Liver (tissue), 9 donors: ENCODE data around the gene VENTX. TPM values are rescaled to one million over a fixed set of nuclear protein-coding genes. Genes with fewer than 3 reads are reported as not detected.

Experiments used
- DNase-seq: peaks from one replicate; pipeline ENCODE4 v3.0.0-alpha.2; 2017; ENCODE audit warnings: low spot score
- H3K27ac ChIP-seq, 2 donors: one replicate each; pipeline ENCODE4 v1.7.0; 2013; ENCODE audit warnings: inconsistent platforms in 2 of 2, low read length in 2 of 2, control low read depth in 1 of 2, low read depth in 1 of 2, mild to moderate bottlenecking in 1 of 2
- H3K27me3 ChIP-seq, 4 donors: one replicate each; pipeline versions ENCODE4 v1.6.1 to v1.7.0; 2013; ENCODE audit warnings: low read length in 3 of 4, inconsistent platforms in 1 of 4, mild to moderate bottlenecking in 1 of 4, moderate library complexity in 1 of 4; ENCODE audit not compliant: control insufficient read depth in 4 of 4, insufficient read depth in 4 of 4
- H3K36me3 ChIP-seq, 4 donors: one replicate each; pipeline versions ENCODE4 v1.6.1 to v1.7.0; 2013; ENCODE audit warnings: low read length in 3 of 4, mild to moderate bottlenecking in 3 of 4, low read depth in 1 of 4, moderate library complexity in 1 of 4; ENCODE audit not compliant: control insufficient read depth in 4 of 4, insufficient read depth in 3 of 4
- H3K4me1 ChIP-seq, 4 donors: one replicate each; pipeline versions ENCODE4 v1.6.1 to v1.7.0; 2013; ENCODE audit warnings: low read length in 3 of 4, mild to moderate bottlenecking in 3 of 4, moderate library complexity in 1 of 4; ENCODE audit not compliant: control insufficient read depth in 4 of 4, insufficient read depth in 4 of 4
- H3K4me3 ChIP-seq, 3 donors: one replicate each; pipeline versions ENCODE4 v1.6.1 to v1.7.0; 2013; ENCODE audit warnings: low read length in 3 of 3, control low read depth in 1 of 3, low read depth in 1 of 3, mild to moderate bottlenecking in 1 of 3
- H3K9ac ChIP-seq, 2 donors: one replicate each; pipeline ENCODE4 v1.7.0; 2013; ENCODE audit warnings: low read length in 2 of 2, mild to moderate bottlenecking in 2 of 2, moderate library complexity in 2 of 2, control low read depth in 1 of 2, low read depth in 1 of 2
- H3K9me3 ChIP-seq, 4 donors: one replicate each; pipeline versions ENCODE4 v1.6.1 to v1.7.0; 2013; ENCODE audit warnings: low read length in 3 of 4; ENCODE audit not compliant: control insufficient read depth in 4 of 4
- EGR1 ChIP-seq, 2 donors: IDR thresholded peaks; 2 replicates each; pipeline ENCODE4 v1.6.1; 2016 to 2018; ENCODE audit warnings: antibody characterized with exemption in 2 of 2, low read depth in 2 of 2
- FOXA1 ChIP-seq: IDR thresholded peaks from 2 replicates; pipeline ENCODE4 v1.6.1; 2016; ENCODE audit warnings: antibody characterized with exemption
- FOXA2 ChIP-seq: IDR thresholded peaks from 2 replicates; pipeline ENCODE4 v1.6.1; 2016; ENCODE audit warnings: antibody characterized with exemption
- GABPA ChIP-seq, 2 donors: IDR thresholded peaks in 1 of 2; conservative IDR thresholded peaks in 1 of 2; 2 replicates each; pipeline ENCODE4 v1.6.1; 2016; ENCODE audit warnings: antibody characterized with exemption in 2 of 2, mild to moderate bottlenecking in 1 of 2, moderate library complexity in 1 of 2
- HNF4A ChIP-seq, 2 donors: conservative IDR thresholded peaks; 2 replicates each; pipeline ENCODE4 v1.6.1; 2016; ENCODE audit warnings: antibody characterized with exemption in 2 of 2, mild to moderate bottlenecking in 2 of 2
- HNF4G ChIP-seq: IDR thresholded peaks from 2 replicates; pipeline ENCODE4 v1.6.1; 2016; ENCODE audit warnings: antibody characterized with exemption
- JUND ChIP-seq, 2 donors: IDR thresholded peaks; 2 replicates each; pipeline ENCODE4 v1.6.1; 2016; ENCODE audit warnings: antibody characterized with exemption in 2 of 2
- NR2F2 ChIP-seq: IDR thresholded peaks from 2 replicates; pipeline ENCODE4 v1.6.1; 2016; ENCODE audit warnings: antibody characterized with exemption
- RAD21 ChIP-seq, 2 donors: IDR thresholded peaks; 2 replicates each; pipeline ENCODE4 v1.6.1; 2016; ENCODE audit warnings: antibody characterized with exemption in 2 of 2, mild to moderate bottlenecking in 2 of 2
- RXRA ChIP-seq, 2 donors: IDR thresholded peaks; 2 replicates each; pipeline ENCODE4 v1.6.1; 2017 to 2018; ENCODE audit warnings: antibody characterized with exemption in 2 of 2, mild to moderate bottlenecking in 1 of 2
- SP1 ChIP-seq: IDR thresholded peaks from 2 replicates; pipeline ENCODE4 v1.6.1; 2018; ENCODE audit warnings: antibody characterized with exemption, mild to moderate bottlenecking
- TAF1 ChIP-seq: conservative IDR thresholded peaks from 2 replicates; pipeline ENCODE4 v1.6.1; 2016; ENCODE audit warnings: antibody characterized with exemption, mild to moderate bottlenecking
- YY1 ChIP-seq: IDR thresholded peaks from 2 replicates; pipeline ENCODE4 v1.6.1; 2016; ENCODE audit warnings: antibody characterized with exemption, mild to moderate bottlenecking
- WGBS: extraction: QIAGEN DNeasy Blood & Tissue Kit; methylation state at CpG from one replicate; pipeline ENCODE4 v1.1.7; 2013; 5-methylcytosine and 5-hydroxymethylcytosine counted together
- polyA plus RNA-seq, 2 donors: library from polyadenylated mRNA; stranded (reverse) in 1 of 2; unstranded in 1 of 2; fragments of 200-250 nt in 1 of 2; fragments of >200 nt in 1 of 2; fragmentation: Nextera tagmentation in 1 of 2; extraction: Ambion mirVana in 1 of 2; gene quantifications; one replicate each; pipeline versions ENCODE4 v1.2.1 to v1.2.3, GENCODE V29; 2013 to 2015
- total RNA-seq, 2 donors: library from RNA; depleted of rRNA; stranded (reverse); fragments of >200 nt; gene quantifications; one replicate each; pipeline ENCODE4 v1.2.3, GENCODE V29; 2014
- TF ChIP-seq, protein P1 (sequence below): fragments of 150-350 bp; IDR thresholded peaks from 2 replicates; pipeline ENCODE4 v1.5.1; 2017; ENCODE audit warnings: improper control_type of control experiment, low read depth, low read length; ENCODE audit not compliant: missing input control
- TF ChIP-seq, protein P2 (sequence below): IDR thresholded peaks from 2 replicates; pipeline ENCODE4 v1.6.1; 2016; ENCODE audit warnings: antibody characterized with exemption
- TF ChIP-seq, protein P3 (sequence below): IDR thresholded peaks from 2 replicates; pipeline ENCODE4 v1.6.1; 2016; ENCODE audit warnings: antibody characterized with exemption, mild to moderate bottlenecking
- TF ChIP-seq, protein P4 (sequence below): IDR thresholded peaks from 2 replicates; pipeline ENCODE4 v1.6.1; 2016; ENCODE audit warnings: antibody characterized with exemption
- TF ChIP-seq, protein P5 (sequence below): IDR thresholded peaks from 2 replicates; pipeline ENCODE4 v1.6.1; 2016; ENCODE audit warnings: antibody characterized with exemption
- donor health status: healthy.
- donor health status: healthy.
- donor health status: healthy.
- donor health status: healthy.
- donor health status: healthy.

Gene VENTX
- total and polyA plus RNA-seq, 4 donors, result 0.05 to 0.25 (median 0.09) TPM

DNA sequence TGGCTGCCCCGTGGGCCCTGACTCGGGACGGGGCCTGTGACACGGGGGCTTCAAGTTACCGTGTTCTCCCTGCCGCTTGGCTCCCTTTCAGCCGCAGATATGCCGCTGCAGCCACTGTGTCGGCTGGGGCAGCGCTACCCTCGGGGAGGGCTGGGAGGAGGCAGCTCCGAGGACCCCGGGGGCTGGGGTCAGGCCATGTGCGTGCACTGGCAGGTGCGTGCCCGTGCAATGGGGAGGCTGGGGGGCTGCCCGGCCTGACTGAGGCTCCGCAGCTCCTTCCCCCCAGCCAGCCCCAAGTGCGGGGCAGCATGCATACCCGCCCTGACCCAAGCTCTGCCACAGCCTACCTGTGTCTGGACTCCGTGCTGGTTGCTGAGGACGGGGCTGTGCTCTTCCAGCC lies 48.4 kb upstream of the VENTX start:
- Histone ChIP-seq H3K4me1 (no peaks in the 10 kb centered on the region), H3K9me3 (no peaks in the 10 kb centered on the region), H3K27me3 (no peaks in the 10 kb centered on the region), H3K36me3 (peaks cover 0 to 5% (median 0%) of the 10 kb centered on the region in 4 donors), H3K4me3 (no peak overlapping the region), H3K27ac (no peak overlapping the region), H3K9ac (no peak overlapping the region)
- no peak for DNase-seq
- TF ChIP-seq RXRA (IDR thresholded peaks at IDR 0.05), result no peak
- no peak for TF ChIP-seq GABPA (IDR thresholded peaks at IDR 0.05 in 1 of 2, conservative IDR thresholded peaks at IDR 0.05 in 1 of 2)
- no peak for TF ChIP-seq HNF4A (conservative IDR thresholded peaks at IDR 0.05)
- TF ChIP-seq, protein P1, sequence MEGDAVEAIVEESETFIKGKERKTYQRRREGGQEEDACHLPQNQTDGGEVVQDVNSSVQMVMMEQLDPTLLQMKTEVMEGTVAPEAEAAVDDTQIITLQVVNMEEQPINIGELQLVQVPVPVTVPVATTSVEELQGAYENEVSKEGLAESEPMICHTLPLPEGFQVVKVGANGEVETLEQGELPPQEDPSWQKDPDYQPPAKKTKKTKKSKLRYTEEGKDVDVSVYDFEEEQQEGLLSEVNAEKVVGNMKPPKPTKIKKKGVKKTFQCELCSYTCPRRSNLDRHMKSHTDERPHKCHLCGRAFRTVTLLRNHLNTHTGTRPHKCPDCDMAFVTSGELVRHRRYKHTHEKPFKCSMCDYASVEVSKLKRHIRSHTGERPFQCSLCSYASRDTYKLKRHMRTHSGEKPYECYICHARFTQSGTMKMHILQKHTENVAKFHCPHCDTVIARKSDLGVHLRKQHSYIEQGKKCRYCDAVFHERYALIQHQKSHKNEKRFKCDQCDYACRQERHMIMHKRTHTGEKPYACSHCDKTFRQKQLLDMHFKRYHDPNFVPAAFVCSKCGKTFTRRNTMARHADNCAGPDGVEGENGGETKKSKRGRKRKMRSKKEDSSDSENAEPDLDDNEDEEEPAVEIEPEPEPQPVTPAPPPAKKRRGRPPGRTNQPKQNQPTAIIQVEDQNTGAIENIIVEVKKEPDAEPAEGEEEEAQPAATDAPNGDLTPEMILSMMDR, result no peak
- no peak for TF ChIP-seq JUND (IDR thresholded peaks at IDR 0.05)
- WGBS, result 91% methylated on average over 22 of the region's 22 CpGs

DNA sequence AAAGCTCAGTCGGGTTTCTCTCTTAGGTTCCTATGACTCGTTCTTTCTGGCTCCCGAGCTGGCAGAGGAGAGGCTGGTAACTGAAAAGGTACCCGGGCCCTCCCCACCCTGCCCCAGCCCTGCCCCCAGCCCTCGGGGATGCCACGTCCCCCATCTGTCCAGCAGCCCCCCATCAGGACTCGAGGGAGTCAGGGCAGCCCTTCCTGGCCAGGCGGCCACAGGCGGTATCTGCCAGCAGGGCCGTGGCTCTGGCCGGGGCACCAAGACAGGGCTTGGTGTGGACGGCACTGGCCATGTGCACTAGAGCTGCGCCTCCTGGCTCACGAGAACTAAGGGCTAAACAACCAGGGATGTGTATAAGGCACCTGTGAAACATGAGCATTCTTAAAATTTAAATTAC lies 47.9 kb upstream of the VENTX start:
- TF ChIP-seq, protein P2, sequence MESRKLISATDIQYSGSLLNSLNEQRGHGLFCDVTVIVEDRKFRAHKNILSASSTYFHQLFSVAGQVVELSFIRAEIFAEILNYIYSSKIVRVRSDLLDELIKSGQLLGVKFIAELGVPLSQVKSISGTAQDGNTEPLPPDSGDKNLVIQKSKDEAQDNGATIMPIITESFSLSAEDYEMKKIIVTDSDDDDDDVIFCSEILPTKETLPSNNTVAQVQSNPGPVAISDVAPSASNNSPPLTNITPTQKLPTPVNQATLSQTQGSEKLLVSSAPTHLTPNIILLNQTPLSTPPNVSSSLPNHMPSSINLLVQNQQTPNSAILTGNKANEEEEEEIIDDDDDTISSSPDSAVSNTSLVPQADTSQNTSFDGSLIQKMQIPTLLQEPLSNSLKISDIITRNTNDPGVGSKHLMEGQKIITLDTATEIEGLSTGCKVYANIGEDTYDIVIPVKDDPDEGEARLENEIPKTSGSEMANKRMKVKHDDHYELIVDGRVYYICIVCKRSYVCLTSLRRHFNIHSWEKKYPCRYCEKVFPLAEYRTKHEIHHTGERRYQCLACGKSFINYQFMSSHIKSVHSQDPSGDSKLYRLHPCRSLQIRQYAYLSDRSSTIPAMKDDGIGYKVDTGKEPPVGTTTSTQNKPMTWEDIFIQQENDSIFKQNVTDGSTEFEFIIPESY, result no peak
- no peak for TF ChIP-seq RAD21 (IDR thresholded peaks at IDR 0.05)
- no peak for TF ChIP-seq SP1
- TF ChIP-seq HNF4A (conservative IDR thresholded peaks at IDR 0.05), result no peak
- TF ChIP-seq EGR1 (IDR thresholded peaks at IDR 0.05; ENCODE audit: low read depth in 2 of 2), result no peak
- no peak for TF ChIP-seq HNF4G
- no peak for TF ChIP-seq RXRA (IDR thresholded peaks at IDR 0.05)
- TF ChIP-seq, protein P3, sequence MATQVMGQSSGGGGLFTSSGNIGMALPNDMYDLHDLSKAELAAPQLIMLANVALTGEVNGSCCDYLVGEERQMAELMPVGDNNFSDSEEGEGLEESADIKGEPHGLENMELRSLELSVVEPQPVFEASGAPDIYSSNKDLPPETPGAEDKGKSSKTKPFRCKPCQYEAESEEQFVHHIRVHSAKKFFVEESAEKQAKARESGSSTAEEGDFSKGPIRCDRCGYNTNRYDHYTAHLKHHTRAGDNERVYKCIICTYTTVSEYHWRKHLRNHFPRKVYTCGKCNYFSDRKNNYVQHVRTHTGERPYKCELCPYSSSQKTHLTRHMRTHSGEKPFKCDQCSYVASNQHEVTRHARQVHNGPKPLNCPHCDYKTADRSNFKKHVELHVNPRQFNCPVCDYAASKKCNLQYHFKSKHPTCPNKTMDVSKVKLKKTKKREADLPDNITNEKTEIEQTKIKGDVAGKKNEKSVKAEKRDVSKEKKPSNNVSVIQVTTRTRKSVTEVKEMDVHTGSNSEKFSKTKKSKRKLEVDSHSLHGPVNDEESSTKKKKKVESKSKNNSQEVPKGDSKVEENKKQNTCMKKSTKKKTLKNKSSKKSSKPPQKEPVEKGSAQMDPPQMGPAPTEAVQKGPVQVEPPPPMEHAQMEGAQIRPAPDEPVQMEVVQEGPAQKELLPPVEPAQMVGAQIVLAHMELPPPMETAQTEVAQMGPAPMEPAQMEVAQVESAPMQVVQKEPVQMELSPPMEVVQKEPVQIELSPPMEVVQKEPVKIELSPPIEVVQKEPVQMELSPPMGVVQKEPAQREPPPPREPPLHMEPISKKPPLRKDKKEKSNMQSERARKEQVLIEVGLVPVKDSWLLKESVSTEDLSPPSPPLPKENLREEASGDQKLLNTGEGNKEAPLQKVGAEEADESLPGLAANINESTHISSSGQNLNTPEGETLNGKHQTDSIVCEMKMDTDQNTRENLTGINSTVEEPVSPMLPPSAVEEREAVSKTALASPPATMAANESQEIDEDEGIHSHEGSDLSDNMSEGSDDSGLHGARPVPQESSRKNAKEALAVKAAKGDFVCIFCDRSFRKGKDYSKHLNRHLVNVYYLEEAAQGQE, result no peak
- TF ChIP-seq YY1, result no peak
- TF ChIP-seq FOXA2, result no peak
- TF ChIP-seq, protein P4, sequence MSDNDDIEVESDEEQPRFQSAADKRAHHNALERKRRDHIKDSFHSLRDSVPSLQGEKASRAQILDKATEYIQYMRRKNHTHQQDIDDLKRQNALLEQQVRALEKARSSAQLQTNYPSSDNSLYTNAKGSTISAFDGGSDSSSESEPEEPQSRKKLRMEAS, result no peak
- no peak for TF ChIP-seq NR2F2
- TF ChIP-seq, protein P5, sequence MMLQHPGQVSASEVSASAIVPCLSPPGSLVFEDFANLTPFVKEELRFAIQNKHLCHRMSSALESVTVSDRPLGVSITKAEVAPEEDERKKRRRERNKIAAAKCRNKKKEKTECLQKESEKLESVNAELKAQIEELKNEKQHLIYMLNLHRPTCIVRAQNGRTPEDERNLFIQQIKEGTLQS, result no peak
- TF ChIP-seq GABPA (IDR thresholded peaks at IDR 0.05 in 1 of 2, conservative IDR thresholded peaks at IDR 0.05 in 1 of 2), result no peak
- TF ChIP-seq FOXA1, result no peak
- TF ChIP-seq JUND (IDR thresholded peaks at IDR 0.05), result no peak
- TF ChIP-seq, protein P1, result no peak
- TF ChIP-seq TAF1, result no peak
- Histone ChIP-seq H3K27ac (no peak overlapping the region), H3K4me1 (no peaks in the 10 kb centered on the region), H3K4me3 (no peak overlapping the region), H3K9ac (no peak overlapping the region), H3K36me3 (peaks cover 0 to 5% (median 0%) of the 10 kb centered on the region in 4 donors), H3K27me3 (no peaks in the 10 kb centered on the region), H3K9me3 (no peaks in the 10 kb centered on the region)
- WGBS, result 88% methylated on average over 14 of the region's 14 CpGs
- DNase-seq, result no peak
